ENCODE results near the gene CYTH2. TPM values are rescaled to one million over a fixed set of nuclear protein-coding genes. Genes with fewer than 3 reads are reported as not detected.

CYTH2 gene
- total RNA-seq, 1 experiment from 2014 or later = 103 TPM

GRCh38 chr19:48524221-48524620 lies 55.1 kb downstream of the CYTH2 start:
- H2BK15ac ChIP-seq (ENCODE audit: low read depth, low read length) = no peak overlapping the region
- no peak overlapping the region for H3T11ph ChIP-seq (ENCODE audit: low read length)
- peaks cover 32 to 40% of the 10 kb centered on the region in 2 experiments for H3K9me3 Mint-ChIP-seq
- H3K23me2 ChIP-seq (ENCODE audit: insufficient read length, low read depth, low read length, poor library complexity, severe bottlenecking) = no peaks in the 10 kb centered on the region
- no peak for DNase-seq
- H3K14ac ChIP-seq (ENCODE audit: insufficient read depth, low read length) = no peak overlapping the region
- H4K8ac ChIP-seq (replicated peaks; ENCODE audit: insufficient read length, low read depth, low read length) = no peak overlapping the region
- no peak overlapping the region for H3K27ac ChIP-seq (ENCODE audit: insufficient read length, low read depth, low read length)
- H3K18ac ChIP-seq (ENCODE audit: insufficient read length, low read depth, low read length) = no peak overlapping the region
- no peak overlapping the region for H2BK120ac ChIP-seq (ENCODE audit: low read depth, low read length, poor library complexity, severe bottlenecking)
- no peak overlapping the region for H2BK5ac ChIP-seq (ENCODE audit: insufficient read length, low read length)
- no peaks in the 10 kb centered on the region for H3K79me2 ChIP-seq (ENCODE audit: insufficient read depth, low read length)
- no peak overlapping the region for H3K23ac ChIP-seq (ENCODE audit: insufficient read length, low read depth, low read length)
- H2BK12ac ChIP-seq (ENCODE audit: insufficient read length, low read depth, low read length) = no peak overlapping the region
- no peak overlapping the region for H3K4ac ChIP-seq (ENCODE audit: low read depth, low read length)
- no peak overlapping the region for H3K4me3 Mint-ChIP-seq
- H4K5ac ChIP-seq (ENCODE audit: insufficient read length, low read depth, low read length) = no peak overlapping the region
- no peak overlapping the region for H3K4me2 ChIP-seq (ENCODE audit: insufficient read depth, insufficient read length, low read length)
- no peak overlapping the region for H3K56ac ChIP-seq (ENCODE audit: insufficient read length, low read depth, low read length)
- no peak overlapping the region for H3K9ac ChIP-seq (ENCODE audit: extremely low read depth, insufficient read length, low read length)
- H4K91ac ChIP-seq (ENCODE audit: insufficient read length, low read depth, low read length) = no peak overlapping the region
- no peaks in the 10 kb centered on the region for H3K9me3 ChIP-seq (ENCODE audit: control insufficient read depth, low read depth, low read length)
- peaks cover 17 to 25% (median 18%) of the 10 kb centered on the region in 3 experiments for H3K36me3 Mint-ChIP-seq (ENCODE audit: insufficient read depth in 1 of 3, low read depth in 3 of 3)
- H2BK20ac ChIP-seq (ENCODE audit: low read depth, low read length, poor library complexity, severe bottlenecking) = no peak overlapping the region
- no peak for TF ChIP-seq CTCF (conservative IDR thresholded peaks at IDR 0.05)
- H3K79me1 ChIP-seq (ENCODE audit: insufficient read depth, low read depth, low read length, poor library complexity, severe bottlenecking) = no peaks in the 10 kb centered on the region
- WGBS (ENCODE audit: extremely low coverage, insufficient read length, low lambda C conversion rate) = no CpG with 5 or more reads among the region's 2 CpGs
- no peaks in the 10 kb centered on the region for H3K27me3 ChIP-seq (ENCODE audit: insufficient read depth, low read length)
- no peaks in the 10 kb centered on the region; the same call in 1 of the 2 replicates for H3K4me1 ChIP-seq (ENCODE audit: insufficient read depth, low read length)
- H3K27me3 Mint-ChIP-seq (ENCODE audit: low read depth) = peaks cover 1% of the 10 kb centered on the region
- no peak overlapping the region for H2AK5ac ChIP-seq (ENCODE audit: insufficient read length, low read length)
- H2AFZ ChIP-seq (ENCODE audit: low read length) = no peak overlapping the region
- H4K20me1 ChIP-seq (ENCODE audit: control insufficient read depth, insufficient read depth, insufficient read length) = no peaks in the 10 kb centered on the region
- H3K27ac Mint-ChIP-seq = no peak overlapping the region
- peaks cover 6 to 7% of the 10 kb centered on the region in 2 experiments; a peak in 3 of 4 replicates for H3K4me1 Mint-ChIP-seq
